T-helper 1 cell (primary cell): ENCODE measurements around the gene PDCD1.
"Not testable (repeated sequence)": the region's sequence is repeated elsewhere in the genome, so short reads cannot be mapped to it uniquely, and the experiment has no call there.

ENCODE experiments used
- DNase-seq, 5 donors: peaks; one replicate each; pipeline ENCODE4 v3.0.0-alpha.2; 2012 to 2020

The PDCD1 gene

GRCh38 chr2:241833101-241833663, 25.5 kb downstream of the PDCD1 start:
- DNase-seq, result no peak

GRCh38 chr2:241827394-241827793, 31.3 kb downstream of the PDCD1 start:
- no peak for DNase-seq

GRCh38 chr2:241823531-241824437, 34.9 kb downstream of the PDCD1 start:
- not testable (repeated sequence) for DNase-seq

GRCh38 chr2:241822264-241822623, 36.5 kb downstream of the PDCD1 start:
- DNase-seq, result no peak

- DNase-seq, result no peak
Measured at GRCh38 chr2:241821460-241822263, 37.0 kb downstream of the PDCD1 start.

GRCh38 chr2:241820625-241821384, 37.9 kb downstream of the PDCD1 start:
- no peak for DNase-seq

GRCh38 chr2:241819947-241820624, 38.6 kb downstream of the PDCD1 start:
- DNase-seq, result not testable (repeated sequence)

GRCh38 chr2:241818943-241819270, 39.8 kb downstream of the PDCD1 start:
- no peak for DNase-seq

- DNase-seq, result no peak
Measured at GRCh38 chr2:241818229-241818942, 40.3 kb downstream of the PDCD1 start.

- DNase-seq, result not testable (repeated sequence)
Measured at GRCh38 chr2:241817821-241818215, 40.9 kb downstream of the PDCD1 start.

GRCh38 chr2:241817126-241817820, 41.4 kb downstream of the PDCD1 start:
- DNase-seq, result no peak

GRCh38 chr2:241816431-241817121, 42.1 kb downstream of the PDCD1 start:
- no peak for DNase-seq

- DNase-seq, result no peak
Measured at GRCh38 chr2:241815477-241816430, 42.9 kb downstream of the PDCD1 start.

- DNase-seq, result no peak
Measured at GRCh38 chr2:241814643-241815476, 43.8 kb downstream of the PDCD1 start.

GRCh38 chr2:241814393-241814642, 44.4 kb downstream of the PDCD1 start:
- no peak for DNase-seq

- DNase-seq, result peak in 1 of 5 donors; percentile 43
Measured at GRCh38 chr2:241813644-241814392, 44.9 kb downstream of the PDCD1 start.
